ENCODE data around the gene ELL. TPM values are rescaled to one million over a fixed set of nuclear protein-coding genes. Genes with fewer than 3 reads are reported as not detected.
A peak's percentile ranks its signal among the peaks of the same experiment; 100 is the strongest.

ELL gene
- total RNA-seq, 1 donor from 2014 or later, result 11.6 TPM

- Mint-ChIP-seq H3K9me3 (ENCODE audit: unreplicated experiment) (peaks cover 4% of the 10 kb centered on the region), H3K4me1 (ENCODE audit: low read depth, unreplicated experiment) (peaks cover 3% of the 10 kb centered on the region), H3K4me3 (ENCODE audit: unreplicated experiment) (peak overlapping the region; percentile 86), H3K27me3 (ENCODE audit: unreplicated experiment) (no peaks in the 10 kb centered on the region), H3K27ac (ENCODE audit: unreplicated experiment) (peak overlapping the region; percentile 67), H3K36me3 (ENCODE audit: unreplicated experiment) (no peaks in the 10 kb centered on the region)
- DNase-seq, result no peak
- no peak for TF ChIP-seq CTCF (IDR thresholded peaks at IDR 0.05; ENCODE audit: partially characterized antibody, unreplicated experiment)
Measured at GRCh38 chr19:18558604-18559003, 36.7 kb upstream of the ELL start.

GRCh38 chr19:18558202-18558555 lies 36.3 kb upstream of the ELL start:
- Mint-ChIP-seq H3K4me3 (ENCODE audit: unreplicated experiment) (peak overlapping the region; percentile 86), H3K36me3 (ENCODE audit: unreplicated experiment) (no peaks in the 10 kb centered on the region), H3K9me3 (ENCODE audit: unreplicated experiment) (peaks cover 4% of the 10 kb centered on the region), H3K4me1 (ENCODE audit: low read depth, unreplicated experiment) (peaks cover 3% of the 10 kb centered on the region), H3K27me3 (ENCODE audit: unreplicated experiment) (no peaks in the 10 kb centered on the region), H3K27ac (ENCODE audit: unreplicated experiment) (peak overlapping the region; percentile 67)
- no peak for TF ChIP-seq CTCF (IDR thresholded peaks at IDR 0.05; ENCODE audit: partially characterized antibody, unreplicated experiment)
- DNase-seq, result no peak

- Mint-ChIP-seq H3K4me3 (ENCODE audit: unreplicated experiment) (peak within 1 kb of the TSS; percentile 86), H3K4me1 (ENCODE audit: low read depth, unreplicated experiment) (peaks cover 3% of the 10 kb centered on the region), H3K27me3 (ENCODE audit: unreplicated experiment) (no peaks in the 10 kb centered on the region), H3K9me3 (ENCODE audit: unreplicated experiment) (peaks cover 4% of the 10 kb centered on the region), H3K36me3 (ENCODE audit: unreplicated experiment) (no peaks in the 10 kb centered on the region), H3K27ac (ENCODE audit: unreplicated experiment) (peak within 1 kb of the TSS; percentile 67)
- no peak for TF ChIP-seq CTCF (IDR thresholded peaks at IDR 0.05; ENCODE audit: partially characterized antibody, unreplicated experiment)
- DNase-seq, result peak; percentile 86
Measured at GRCh38 chr19:18557411-18558201, 35.7 kb upstream of the ELL start, which contains the start of gene KXD1. Gene KXD1 (plus strand): TSS chr19:18557870. CDS start chr19:18562057, 4,187 bp downstream.

- no peak for DNase-seq
- H3K9me3 Mint-ChIP-seq (ENCODE audit: unreplicated experiment), result no peaks in the 10 kb centered on the region
- H3K27ac Mint-ChIP-seq (ENCODE audit: unreplicated experiment), result no peak overlapping the region
- no peaks in the 10 kb centered on the region for H3K4me1 Mint-ChIP-seq (ENCODE audit: low read depth, unreplicated experiment)
- no peak for TF ChIP-seq CTCF (IDR thresholded peaks at IDR 0.05; ENCODE audit: partially characterized antibody, unreplicated experiment)
- H3K27me3 Mint-ChIP-seq (ENCODE audit: unreplicated experiment), result peaks cover 5% of the 10 kb centered on the region
- H3K36me3 Mint-ChIP-seq (ENCODE audit: unreplicated experiment), result no peaks in the 10 kb centered on the region
- no peak overlapping the region for H3K4me3 Mint-ChIP-seq (ENCODE audit: unreplicated experiment)
Measured at GRCh38 chr19:18551631-18552030, 29.8 kb upstream of the ELL start.

- H3K27me3 Mint-ChIP-seq (ENCODE audit: unreplicated experiment), result peaks cover 6% of the 10 kb centered on the region
- DNase-seq, result no peak
- H3K4me3 Mint-ChIP-seq (ENCODE audit: unreplicated experiment), result peak overlapping the region; percentile 79
- H3K9me3 Mint-ChIP-seq (ENCODE audit: unreplicated experiment), result peaks cover 2% of the 10 kb centered on the region
- TF ChIP-seq CTCF (IDR thresholded peaks at IDR 0.05; ENCODE audit: partially characterized antibody, unreplicated experiment), result no peak
- peak overlapping the region; percentile 85 for H3K27ac Mint-ChIP-seq (ENCODE audit: unreplicated experiment)
- no peaks in the 10 kb centered on the region for H3K36me3 Mint-ChIP-seq (ENCODE audit: unreplicated experiment)
- H3K4me1 Mint-ChIP-seq (ENCODE audit: low read depth, unreplicated experiment), result no peaks in the 10 kb centered on the region
Measured at GRCh38 chr19:18543814-18544475, 22.1 kb upstream of the ELL start.

Measured in glutamatergic neuron (in vitro differentiated cells).